ENCODE measurements around the gene IGFBP6. TPM values are rescaled to one million over a fixed set of nuclear protein-coding genes. Genes with fewer than 3 reads are reported as not detected.

Gene IGFBP6, protein sequence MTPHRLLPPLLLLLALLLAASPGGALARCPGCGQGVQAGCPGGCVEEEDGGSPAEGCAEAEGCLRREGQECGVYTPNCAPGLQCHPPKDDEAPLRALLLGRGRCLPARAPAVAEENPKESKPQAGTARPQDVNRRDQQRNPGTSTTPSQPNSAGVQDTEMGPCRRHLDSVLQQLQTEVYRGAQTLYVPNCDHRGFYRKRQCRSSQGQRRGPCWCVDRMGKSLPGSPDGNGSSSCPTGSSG
- total RNA-seq, result 76.1 and 95.0 TPM in 2 replicates

DNA sequence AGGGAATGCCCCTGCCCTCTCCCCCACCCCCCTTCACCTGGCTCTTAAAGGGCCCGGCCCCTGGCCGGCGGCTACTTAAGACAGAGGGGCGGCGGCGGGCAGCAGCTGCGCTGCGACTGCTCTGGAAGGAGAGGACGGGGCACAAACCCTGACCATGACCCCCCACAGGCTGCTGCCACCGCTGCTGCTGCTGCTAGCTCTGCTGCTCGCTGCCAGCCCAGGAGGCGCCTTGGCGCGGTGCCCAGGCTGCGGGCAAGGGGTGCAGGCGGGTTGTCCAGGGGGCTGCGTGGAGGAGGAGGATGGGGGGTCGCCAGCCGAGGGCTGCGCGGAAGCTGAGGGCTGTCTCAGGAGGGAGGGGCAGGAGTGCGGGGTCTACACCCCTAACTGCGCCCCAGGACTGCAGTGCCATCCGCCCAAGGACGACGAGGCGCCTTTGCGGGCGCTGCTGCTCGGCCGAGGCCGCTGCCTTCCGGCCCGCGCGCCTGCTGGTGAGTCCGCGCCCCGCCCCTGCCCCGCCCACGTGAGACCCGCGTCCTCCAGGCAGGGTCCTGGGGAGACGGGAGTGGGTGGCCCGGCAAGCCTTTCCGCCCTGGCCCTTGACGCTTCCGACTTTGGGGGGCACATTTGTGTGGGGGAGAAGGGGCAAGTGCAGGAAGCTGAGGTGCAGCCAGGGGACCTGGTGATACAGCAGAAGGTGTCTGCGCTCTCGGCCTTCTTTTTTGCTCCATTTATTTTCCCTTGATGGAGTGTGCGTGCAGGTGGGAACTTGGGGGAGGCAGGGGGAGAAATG, at the start of gene IGFBP6:
Gene IGFBP6, plus strand, starts transcription at position 104 of the 790 bp plus-strand sequence. Its CDS starts 51 bp downstream, at position 155.
- no peak for DNase-seq (ENCODE audit: low read depth)

DNA sequence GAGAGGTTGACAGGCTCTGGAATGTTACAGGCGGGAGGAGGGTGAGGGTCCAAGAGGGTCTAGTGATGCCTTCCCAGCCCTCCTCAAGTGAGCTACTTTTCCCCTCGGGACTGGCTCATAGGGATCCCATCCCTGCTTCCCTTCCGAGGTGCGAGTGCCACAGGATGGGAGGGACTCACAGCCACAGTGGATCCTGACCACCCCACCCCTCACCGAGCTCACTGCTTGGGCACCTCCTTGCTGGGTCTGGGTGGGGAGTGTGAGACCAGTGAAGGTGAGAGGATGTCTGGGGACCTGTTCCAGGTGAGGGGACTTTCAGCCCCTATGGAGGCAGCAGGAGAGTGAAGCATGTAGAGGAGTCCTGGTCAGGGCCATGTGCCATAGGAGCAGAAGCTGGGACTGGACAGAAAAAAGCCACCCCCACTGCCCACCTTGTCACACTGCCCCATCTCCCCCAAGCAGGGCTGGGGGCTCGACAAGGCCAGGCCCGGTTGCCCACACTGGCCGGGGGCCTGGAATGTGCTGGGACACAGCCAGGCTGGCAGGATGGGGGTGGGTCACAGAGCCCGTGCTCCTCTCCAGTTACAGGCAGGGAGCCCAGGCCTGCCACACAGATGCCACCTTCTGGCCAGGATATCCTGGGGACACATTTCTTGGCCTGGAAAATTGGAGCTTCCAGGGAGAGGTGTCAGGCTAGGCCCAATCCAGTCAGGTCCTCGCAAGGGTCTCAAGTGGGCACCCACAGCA, 49.3 kb upstream of the IGFBP6 start:
- DNase-seq (ENCODE audit: low read depth), result peak; percentile 39

DNA sequence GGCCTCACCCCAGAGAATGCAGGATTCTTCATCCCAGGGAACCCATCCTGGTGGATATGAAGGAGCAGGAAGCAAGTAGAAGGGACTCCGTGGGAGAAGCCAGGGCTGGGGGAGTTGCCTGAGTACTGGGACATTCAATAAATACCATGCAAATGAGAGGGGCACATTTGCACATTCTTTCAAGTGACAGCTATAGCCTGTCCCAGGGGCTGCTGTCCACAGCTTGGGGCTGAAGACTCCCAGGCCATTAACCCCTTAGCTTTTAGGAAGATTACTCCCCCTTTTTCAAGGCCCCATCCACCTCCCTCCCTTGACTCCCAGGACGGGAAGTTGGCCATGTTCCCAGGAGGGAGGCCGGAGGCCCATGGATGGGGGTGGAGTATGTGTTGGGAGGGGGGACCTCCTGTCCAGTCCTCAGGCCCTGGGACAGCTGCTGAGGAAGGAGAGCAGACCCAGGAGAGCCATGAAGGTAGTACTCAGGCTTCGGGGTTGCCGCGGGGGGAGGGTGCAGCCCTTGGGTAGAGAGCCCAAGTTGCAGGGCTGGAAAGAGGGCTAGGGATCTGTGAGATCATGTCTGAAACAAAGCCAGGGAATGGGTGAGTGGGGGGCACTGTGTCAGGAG, 48.6 kb upstream of the IGFBP6 start:
- DNase-seq (ENCODE audit: low read depth), result peak; percentile 42

GRCh38 chr12:53049571-53050318, 47.7 kb upstream of the IGFBP6 start, which contains the start of gene TNS2:
TSS of gene TNS2 (plus strand) at chr12:53050065. CDS start at chr12:53050186, 121 bp downstream.
- peak; percentile 36 for DNase-seq (ENCODE audit: low read depth)

DNA sequence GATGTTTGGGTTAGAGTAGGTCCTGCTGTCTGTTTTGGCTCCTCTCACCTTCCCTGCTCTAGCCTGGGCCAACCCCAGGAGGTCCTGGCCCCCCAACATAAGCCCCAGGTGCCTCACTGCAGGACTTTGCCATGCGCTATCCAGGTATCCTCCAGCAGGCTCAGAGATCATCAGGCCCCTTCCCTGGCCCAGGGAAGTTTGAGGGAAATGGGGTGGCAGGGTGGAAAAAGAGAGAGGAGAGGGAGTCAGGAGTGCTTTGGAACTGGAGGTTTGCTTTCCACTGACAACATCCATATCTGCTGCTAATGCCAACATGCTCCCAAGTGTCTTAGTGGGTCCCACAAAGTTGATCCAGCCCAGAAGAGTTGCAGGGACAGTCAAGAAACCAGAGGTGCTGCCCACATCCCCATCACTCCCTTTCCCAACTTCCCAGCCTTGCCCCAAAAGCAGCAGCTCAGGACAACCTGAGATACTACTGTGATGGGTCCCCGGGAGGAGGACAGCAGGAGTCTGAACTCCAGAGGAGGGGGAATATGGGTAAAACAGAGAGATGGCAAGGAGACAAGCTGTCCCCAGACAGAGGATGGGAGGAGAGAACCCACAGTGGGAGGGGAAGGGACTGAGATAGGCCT, 46.9 kb upstream of the IGFBP6 start:
- no peak for DNase-seq (ENCODE audit: low read depth)

- DNase-seq (ENCODE audit: low read depth), result peak; percentile 90
Measured at GRCh38 chr12:53051058-53051880, 46.2 kb upstream of the IGFBP6 start.

DNA sequence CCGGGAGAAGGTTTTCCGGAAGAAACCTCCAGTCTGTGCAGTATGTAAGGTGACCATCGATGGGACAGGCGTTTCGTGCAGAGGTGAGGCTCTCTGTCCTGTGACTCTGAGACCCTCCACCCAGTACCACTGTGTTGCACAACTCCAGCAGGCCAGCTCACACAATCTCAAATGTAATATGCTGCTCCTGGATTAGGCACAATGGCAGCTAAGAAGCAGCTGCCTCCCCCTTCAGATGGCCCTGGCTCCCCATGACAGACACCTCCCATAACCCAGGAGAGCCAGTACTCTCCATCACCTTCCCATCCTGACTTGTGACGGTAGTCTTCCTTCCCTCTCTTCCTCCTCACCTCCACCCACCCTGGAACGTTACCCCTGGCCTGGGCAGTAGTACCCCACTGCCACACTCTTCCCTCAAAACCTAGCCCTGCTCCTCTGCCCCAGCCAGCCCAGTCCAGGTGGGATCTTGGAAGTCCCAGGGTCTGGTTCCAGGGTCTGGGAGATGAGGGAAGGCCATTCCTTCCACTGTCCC, 45.5 kb upstream of the IGFBP6 start:
- no peak for DNase-seq (ENCODE audit: low read depth)

- DNase-seq (ENCODE audit: low read depth), result peak; percentile 59
Measured at GRCh38 chr12:53052419-53053217, 44.8 kb upstream of the IGFBP6 start.

DNA sequence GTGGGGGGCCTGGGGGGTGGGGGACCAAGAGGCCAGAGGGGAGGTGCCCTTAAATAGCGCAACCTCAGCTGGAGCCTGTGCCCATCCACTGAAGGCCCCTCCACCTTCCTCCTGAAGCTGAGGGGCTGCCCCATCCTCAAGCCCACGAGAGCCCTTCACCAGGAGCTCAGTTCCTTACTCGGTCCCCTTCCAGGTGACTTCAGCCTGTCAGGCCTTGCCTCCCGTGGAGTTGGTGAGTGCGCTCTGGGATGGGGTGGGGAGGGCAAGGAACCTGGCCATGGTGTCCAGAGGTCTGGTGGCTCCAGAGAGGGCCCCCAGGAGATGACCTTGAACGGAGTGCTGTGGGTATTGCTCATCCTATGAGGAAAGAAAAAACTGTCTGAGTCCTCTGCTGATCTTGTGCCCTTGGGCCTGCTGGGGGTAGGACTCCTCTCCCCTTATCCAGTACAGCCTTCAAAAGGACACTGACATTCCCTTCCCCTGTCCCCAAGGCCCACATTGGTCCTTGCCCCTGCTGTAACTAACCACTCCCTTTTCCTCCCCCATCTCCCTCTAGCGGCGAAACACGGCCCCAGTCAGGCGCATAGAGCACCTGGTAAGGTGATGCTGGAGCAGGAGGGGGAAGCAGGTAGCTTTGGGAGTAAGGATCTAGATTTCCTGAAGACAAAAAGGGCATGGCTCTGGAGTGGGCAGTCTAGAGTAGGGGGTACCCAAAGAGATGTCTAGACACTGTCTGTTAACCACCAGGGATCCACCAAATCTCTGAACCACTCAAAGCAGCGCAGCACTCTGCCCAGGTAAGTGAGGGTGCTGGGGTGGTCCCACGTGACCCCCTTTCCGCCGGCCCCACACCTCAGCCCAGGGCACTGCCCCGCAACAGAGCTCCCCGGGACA, 44.0 kb upstream of the IGFBP6 start:
- no peak for DNase-seq (ENCODE audit: low read depth)

DNA sequence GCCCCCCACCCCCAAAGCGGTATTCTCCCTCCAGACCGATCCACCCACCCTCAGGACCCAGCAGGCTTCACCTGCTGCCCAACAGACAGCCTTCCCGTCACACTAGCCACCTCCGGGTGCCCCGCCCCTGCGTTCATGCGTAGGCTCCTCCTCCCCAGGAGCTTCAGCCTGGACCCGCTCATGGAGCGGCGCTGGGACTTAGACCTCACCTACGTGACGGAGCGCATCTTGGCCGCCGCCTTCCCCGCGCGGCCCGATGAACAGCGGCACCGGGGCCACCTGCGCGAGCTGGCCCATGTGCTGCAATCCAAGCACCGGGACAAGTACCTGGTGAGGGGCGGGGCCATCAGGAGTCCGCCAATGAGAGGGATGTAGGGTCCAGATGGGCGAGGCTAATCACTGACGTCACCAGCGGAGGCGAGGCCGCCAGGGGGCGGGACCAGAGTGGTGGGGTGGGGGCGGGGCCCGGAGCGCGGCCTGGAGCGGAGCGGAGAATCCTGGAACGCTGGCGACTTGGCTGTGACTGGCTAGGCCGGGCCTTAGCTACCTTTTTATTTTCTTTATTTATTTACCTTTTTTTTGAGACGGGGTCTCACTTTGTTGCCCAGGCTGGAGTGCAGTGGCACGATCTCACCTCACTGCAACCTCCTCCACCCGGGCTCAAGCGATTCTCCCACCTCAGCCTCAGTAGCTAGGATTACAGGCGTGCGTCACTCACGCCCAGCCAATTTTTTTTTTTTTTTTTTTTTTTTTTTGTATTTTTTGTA, 43.2 kb upstream of the IGFBP6 start:
- peak; percentile 85 for DNase-seq (ENCODE audit: low read depth)

- no peak for DNase-seq (ENCODE audit: low read depth)
Measured at GRCh38 chr12:53055471-53056266, 41.8 kb upstream of the IGFBP6 start.

DNA sequence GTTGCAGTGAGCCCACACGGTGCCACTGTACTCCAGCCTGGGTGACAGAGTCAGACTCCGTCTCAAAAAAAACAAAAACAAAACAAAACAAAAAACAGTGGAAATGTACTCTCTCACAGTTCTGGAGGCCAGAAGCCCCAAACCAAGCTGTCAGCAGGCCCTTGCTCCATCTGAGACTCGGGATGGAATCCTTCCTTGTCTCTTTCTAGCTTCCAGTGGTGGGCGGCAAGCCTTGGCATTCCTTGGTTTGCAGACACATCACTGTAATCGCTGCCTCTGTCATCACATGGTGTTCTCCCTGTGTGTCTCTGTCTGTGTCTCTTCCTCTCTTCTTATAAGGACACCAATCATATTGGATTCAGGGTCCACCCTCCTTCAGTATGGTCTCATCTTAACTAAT, 41.2 kb upstream of the IGFBP6 start:
- DNase-seq (ENCODE audit: low read depth), result no peak

GRCh38 chr12:53056901-53057300, 40.6 kb upstream of the IGFBP6 start:
- DNase-seq (ENCODE audit: low read depth), result no peak

DNA sequence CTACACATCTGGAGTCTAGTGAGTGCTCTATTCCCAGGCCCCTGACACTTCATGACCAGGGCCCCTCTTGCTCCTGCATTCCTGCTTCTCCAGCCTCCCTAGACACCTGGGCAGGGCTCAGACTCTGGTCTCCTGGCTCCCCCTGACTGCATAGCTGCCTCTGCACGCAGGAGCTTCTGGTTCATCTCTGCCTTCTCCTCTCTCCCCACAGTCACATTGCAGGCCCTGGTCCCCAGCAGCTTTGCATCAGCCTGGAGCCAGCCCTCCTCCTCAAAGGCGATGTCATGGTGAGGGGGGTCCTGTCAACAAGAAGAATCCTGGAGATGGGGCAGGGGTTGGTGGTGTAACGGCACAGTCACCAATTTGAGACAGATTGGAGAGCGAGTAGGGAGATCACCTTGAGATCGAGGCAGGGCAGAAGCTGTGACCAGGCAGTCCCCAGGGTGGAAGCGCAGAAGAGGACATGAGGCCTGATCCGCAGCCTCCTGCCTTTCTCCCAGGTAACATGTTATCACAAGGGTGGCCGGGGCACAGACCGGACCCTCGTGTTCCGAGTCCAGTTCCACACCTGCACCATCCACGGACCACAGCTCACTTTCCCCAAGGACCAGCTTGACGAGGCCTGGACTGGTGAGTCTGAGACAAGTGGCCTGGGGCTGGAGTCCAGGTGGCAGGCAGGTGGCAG, 39.5 kb upstream of the IGFBP6 start:
- DNase-seq (ENCODE audit: low read depth), result no peak

DNA sequence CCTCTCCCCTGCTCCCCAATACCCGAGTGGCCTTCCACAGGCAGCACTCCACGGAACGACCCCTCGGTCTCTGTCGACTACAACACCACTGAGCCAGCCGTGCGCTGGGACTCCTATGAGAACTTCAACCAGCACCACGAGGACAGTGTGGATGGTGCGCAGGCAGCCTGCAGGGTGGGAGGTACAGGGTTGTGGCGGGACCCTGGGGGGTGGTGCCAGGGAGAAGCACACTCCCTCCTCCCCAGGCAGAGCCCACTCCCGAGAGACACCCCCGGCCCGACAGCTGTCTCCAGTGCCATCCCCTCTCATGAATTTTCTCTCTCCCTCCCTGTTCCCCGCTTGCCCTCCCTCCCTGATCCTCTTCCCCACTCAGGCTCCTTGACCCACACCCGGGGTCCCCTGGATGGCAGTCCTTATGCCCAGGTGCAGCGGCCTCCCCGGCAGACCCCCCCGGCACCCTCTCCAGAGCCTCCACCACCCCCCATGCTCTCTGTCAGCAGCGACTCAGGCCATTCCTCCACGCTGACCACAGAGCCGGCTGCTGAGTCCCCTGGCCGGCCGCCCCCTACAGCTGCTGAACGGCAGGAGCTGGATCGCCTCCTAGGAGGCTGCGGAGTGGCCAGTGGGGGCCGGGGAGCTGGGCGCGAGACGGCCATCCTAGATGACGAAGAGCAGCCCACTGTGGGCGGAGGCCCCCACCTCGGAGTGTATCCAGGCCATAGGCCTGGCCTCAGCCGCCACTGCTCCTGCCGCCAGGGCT, 38.6 kb upstream of the IGFBP6 start:
- DNase-seq (ENCODE audit: low read depth), result no peak

All from renal cortical epithelial cell (primary cell).